ENCODE results near the gene MLPH.

DNA sequence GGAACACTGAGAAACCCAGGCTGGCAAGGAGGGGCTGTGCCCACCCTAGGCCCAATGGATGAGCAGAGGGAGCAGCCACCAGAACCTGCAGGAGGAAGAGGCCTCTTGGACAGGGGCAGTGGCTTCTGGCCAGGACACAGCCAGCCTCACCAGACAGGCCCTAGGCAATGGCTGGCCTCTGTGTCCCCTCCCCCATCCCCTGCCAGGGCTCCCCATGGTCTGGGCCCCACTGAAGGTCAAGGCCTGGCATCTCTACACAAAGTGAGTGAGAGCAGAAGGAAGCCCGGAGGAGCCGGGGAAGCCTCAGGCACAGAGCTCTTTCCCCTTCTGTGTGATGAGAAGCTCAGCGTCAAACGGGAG lies 85.7 kb downstream of the MLPH start:
- TF ChIP-seq POLR2A (IDR thresholded peaks at IDR 0.05; ENCODE audit: extremely low read depth, insufficient read length) = no peak
- TF ChIP-seq CTCF (IDR thresholded peaks at IDR 0.05; ENCODE audit: low read depth, low read length) = no peak
- TF ChIP-seq, protein P1, sequence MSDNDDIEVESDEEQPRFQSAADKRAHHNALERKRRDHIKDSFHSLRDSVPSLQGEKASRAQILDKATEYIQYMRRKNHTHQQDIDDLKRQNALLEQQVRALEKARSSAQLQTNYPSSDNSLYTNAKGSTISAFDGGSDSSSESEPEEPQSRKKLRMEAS (IDR thresholded peaks at IDR 0.05; ENCODE audit: low read depth, low read length) = no peak
- TF ChIP-seq MYC (IDR thresholded peaks at IDR 0.05; ENCODE audit: low read depth, low read length) = no peak

All from NB4 (cell line).